Spleen (tissue), 11 donors: Measurements from ENCODE around the gene TBX2. TPM values are rescaled to one million over a fixed set of nuclear protein-coding genes. Genes with fewer than 3 reads are reported as not detected.
"Not testable (repeated sequence)": the region's sequence is repeated elsewhere in the genome, so short reads cannot be mapped to it uniquely, and the experiment has no call there.

Experiments used
- DNase-seq: peaks from one replicate; pipeline ENCODE4 v3.0.0-alpha.2; 2020
- H3K27ac ChIP-seq, 8 donors: fragments of 200-600 bp; sonication (generic) in 7 of 8; 1 replicate in 4 of 8; 2 replicates in 4 of 8; pipeline versions ENCODE4 v1.5.0 to v1.8.0; 2016 to 2021; ENCODE audit warnings: inconsistent platforms in 4 of 8, mild to moderate bottlenecking in 4 of 8, moderate library complexity in 1 of 8
- H3K27me3 ChIP-seq, 7 donors: fragments of 200-600 bp; sonication (generic) in 6 of 7; replicated peaks in 1 of 7; 1 replicate in 4 of 7; 2 replicates in 3 of 7; pipeline versions ENCODE4 v1.5.0 to v1.8.0; 2016 to 2021; ENCODE audit warnings: inconsistent platforms in 3 of 7, mild to moderate bottlenecking in 1 of 7
- H3K36me3 ChIP-seq, 6 donors: fragments of 200-600 bp; sonication (generic) in 5 of 6; 1 replicate in 4 of 6; 2 replicates in 2 of 6; pipeline versions ENCODE4 v1.5.0 to v1.8.0; 2016 to 2021; ENCODE audit warnings: inconsistent platforms in 2 of 6
- H3K4me1 ChIP-seq, 6 donors: fragments of 200-600 bp; sonication (generic) in 5 of 6; 1 replicate in 3 of 6; 2 replicates in 3 of 6; pipeline versions ENCODE4 v1.5.0 to v1.8.0; 2016 to 2021; ENCODE audit warnings: inconsistent platforms in 3 of 6
- H3K4me3 ChIP-seq, 8 donors: fragments of 200-600 bp; sonication (generic) in 7 of 8; 1 replicate in 4 of 8; 2 replicates in 4 of 8; pipeline versions ENCODE4 v1.5.0 to v1.8.0; 2016 to 2021; ENCODE audit warnings: inconsistent platforms in 4 of 8, mild to moderate bottlenecking in 4 of 8, moderate library complexity in 2 of 8
- H3K9me3 ChIP-seq, 8 donors: fragments of 200-600 bp; sonication (generic) in 7 of 8; 1 replicate in 4 of 8; 2 replicates in 4 of 8; pipeline versions ENCODE4 v1.5.0 to v1.8.0; 2016 to 2021; ENCODE audit warnings: inconsistent platforms in 4 of 8
- POLR2A ChIP-seq, 3 donors: fragments of 450-650 bp; IDR thresholded peaks; one replicate each; pipeline ENCODE4 v1.5.1; 2017; ENCODE audit warnings: antibody characterized with exemption in 3 of 3, mild to moderate bottlenecking in 1 of 3
- POLR2AphosphoS5 ChIP-seq, 3 donors: sonication (generic); formaldehyde crosslinking; IDR thresholded peaks; one replicate each; pipeline ENCODE4 v1.5.1; 2017; ENCODE audit warnings: antibody characterized with exemption in 3 of 3
- WGBS, 5 donors: extraction: QIAGEN DNeasy Blood & Tissue Kit in 3 of 5; methylation state at CpG; one replicate each; pipeline versions ENCODE4 v1.1.5 to v1.1.7; 2013 to 2018; 5-methylcytosine and 5-hydroxymethylcytosine counted together
- intact Hi-C: fragments of 100-400 bp; cut with DNase I; formaldehyde crosslinking; loops from one replicate; pipeline ENCODE4 v1.15.0; 2023; ENCODE audit warnings: low total_unique reads
- polyA plus RNA-seq, 3 donors: library from polyadenylated mRNA; stranded (reverse); fragments of 200-250 nt; gene quantifications; one replicate each; pipeline ENCODE4 v1.2.1, GENCODE V29; 2013
- total RNA-seq, 7 donors: library from RNA; depleted of rRNA in 3 of 7; stranded (reverse); fragments of >200 nt in 3 of 7; fragmentation: NEBNext Ultra II Directional in 4 of 7; extraction: Animal tissue kit (Norgen Biotek cat#: 25700) in 4 of 7; gene quantifications; one replicate each; pipeline versions ENCODE4 v1.1.0 to v1.2.1, GENCODE V29; 2016 to 2021
- TF ChIP-seq, protein P1 (sequence below), 11 experiments: fragments of 200-600 bp in 7 of 11; fragments of 450-650 bp in 4 of 11; sonication (generic) in 4 of 11; IDR thresholded peaks in 8 of 11; conservative IDR thresholded peaks in 3 of 11; 1 replicate in 7 of 11; 2 replicates in 4 of 11; pipeline versions ENCODE4 v1.4.0 to v1.8.0; 2016 to 2021; ENCODE audit warnings: antibody characterized with exemption in 11 of 11, inconsistent platforms in 4 of 11, mild to moderate bottlenecking in 1 of 11
- donor health status: healthy with polysubstance abuse.
- donor health status: DM: no; HTN: no; CAD: no; lungs with moderate emphysema.
- donor health status: DM: no; HTN: no; CAD: no.
- donor health status: Bipolar disorder and iron deficiency.
- donor health status: healthy.
- donor health status: DM: no; HTN: no; CAD: no.
- donor health status: DM: yes; HTN: yes; CAD: no.

Gene TBX2
- total and polyA plus RNA-seq, 10 donors, result 6.4 to 57.6 (median 24.1) TPM

DNA sequence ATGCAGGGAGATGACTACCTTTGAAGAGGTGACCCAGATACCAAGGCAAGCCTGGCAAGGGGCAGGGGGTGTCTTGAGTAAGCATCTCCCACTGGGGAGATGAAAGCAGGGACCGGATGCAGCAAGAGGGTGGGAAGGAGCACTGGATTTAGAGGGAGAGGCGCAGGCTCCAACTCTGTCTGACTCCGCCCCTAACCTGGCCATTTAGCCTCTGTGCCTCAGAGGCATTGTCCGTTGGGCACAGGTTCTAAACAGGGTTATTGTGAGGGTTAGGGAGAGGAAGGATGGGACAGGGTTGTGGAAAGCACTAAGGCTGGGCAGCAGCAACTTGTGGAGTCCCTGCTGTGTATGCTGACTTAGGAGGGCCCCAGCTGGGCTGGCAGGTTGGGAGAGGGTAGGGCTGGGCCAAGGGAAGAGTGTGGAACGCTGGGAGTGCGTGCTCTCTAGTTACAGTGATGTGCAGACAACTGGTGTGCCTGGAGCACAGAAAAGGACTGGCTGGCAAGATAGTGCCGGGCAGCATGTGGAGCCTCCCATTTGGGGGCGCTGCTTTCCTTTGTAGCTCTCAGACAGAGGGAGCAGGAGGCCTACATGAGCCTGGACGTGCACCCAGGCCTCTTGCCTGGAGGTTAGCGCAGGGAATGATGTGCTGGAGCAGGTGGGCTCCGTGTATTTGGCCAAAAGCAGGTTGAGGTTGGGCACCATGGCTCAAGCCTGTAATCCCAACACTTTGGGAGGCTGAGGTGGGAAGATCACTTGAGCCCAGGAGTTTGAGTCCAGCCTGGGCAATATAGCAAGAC lies 26.2 kb downstream of the TBX2 start:
- Histone ChIP-seq H3K4me3 (no peak overlapping the region), H3K27ac (no peak overlapping the region), H3K27me3 (peaks cover 0 to 61% (median 17%) of the 10 kb centered on the region in 7 donors), H3K4me1 (no peaks in the 10 kb centered on the region), H3K9me3 (no peaks in the 10 kb centered on the region), H3K36me3 (no peaks in the 10 kb centered on the region)
- WGBS, 5 donors, result 53 to 66% (median 62%) methylated on average over 11 of the region's 11 CpGs
- intact Hi-C loops, result no loop called here
- TF ChIP-seq, protein P1, sequence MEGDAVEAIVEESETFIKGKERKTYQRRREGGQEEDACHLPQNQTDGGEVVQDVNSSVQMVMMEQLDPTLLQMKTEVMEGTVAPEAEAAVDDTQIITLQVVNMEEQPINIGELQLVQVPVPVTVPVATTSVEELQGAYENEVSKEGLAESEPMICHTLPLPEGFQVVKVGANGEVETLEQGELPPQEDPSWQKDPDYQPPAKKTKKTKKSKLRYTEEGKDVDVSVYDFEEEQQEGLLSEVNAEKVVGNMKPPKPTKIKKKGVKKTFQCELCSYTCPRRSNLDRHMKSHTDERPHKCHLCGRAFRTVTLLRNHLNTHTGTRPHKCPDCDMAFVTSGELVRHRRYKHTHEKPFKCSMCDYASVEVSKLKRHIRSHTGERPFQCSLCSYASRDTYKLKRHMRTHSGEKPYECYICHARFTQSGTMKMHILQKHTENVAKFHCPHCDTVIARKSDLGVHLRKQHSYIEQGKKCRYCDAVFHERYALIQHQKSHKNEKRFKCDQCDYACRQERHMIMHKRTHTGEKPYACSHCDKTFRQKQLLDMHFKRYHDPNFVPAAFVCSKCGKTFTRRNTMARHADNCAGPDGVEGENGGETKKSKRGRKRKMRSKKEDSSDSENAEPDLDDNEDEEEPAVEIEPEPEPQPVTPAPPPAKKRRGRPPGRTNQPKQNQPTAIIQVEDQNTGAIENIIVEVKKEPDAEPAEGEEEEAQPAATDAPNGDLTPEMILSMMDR (IDR thresholded peaks at IDR 0.05 in 8 of 11, conservative IDR thresholded peaks at IDR 0.05 in 3 of 11), result no peak
- DNase-seq, result no peak

DNA sequence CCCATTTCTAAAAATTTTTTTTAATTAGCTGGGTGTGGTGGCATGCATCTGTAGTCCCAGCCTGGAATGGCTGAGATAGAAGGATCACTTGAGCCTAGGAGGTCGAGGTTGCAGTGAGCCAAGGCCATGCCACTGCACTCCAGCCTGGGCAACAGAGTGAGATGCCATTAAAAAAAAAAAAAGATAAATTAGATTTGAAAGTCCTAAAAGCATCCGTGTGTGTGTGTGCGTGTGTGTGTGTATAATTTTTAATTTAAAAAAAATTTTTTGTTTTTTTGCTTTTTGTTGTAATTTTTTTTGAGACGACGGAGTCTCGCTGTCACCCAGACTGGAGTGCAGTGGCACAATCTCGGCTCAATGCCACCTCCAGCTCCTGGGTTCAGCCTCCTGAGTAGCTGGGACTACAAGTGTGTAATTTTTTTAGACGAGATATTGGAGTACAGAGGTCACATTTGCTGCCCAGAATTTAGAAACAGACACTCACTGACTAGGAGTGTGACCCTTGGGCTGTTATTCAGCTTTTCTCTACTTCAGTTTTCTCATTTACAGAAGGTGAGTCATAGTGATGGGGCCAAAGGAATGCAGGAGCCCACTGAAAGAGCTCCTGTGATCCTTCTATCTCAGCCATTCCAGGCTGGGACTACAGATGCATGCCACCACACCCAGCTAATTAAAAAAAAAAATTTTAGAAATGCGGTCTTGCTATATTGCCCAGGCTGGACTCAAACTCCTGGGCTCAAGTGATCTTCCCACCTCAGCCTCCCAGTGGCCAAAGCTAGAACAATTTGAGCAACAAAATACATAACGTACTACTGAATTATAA lies 27.1 kb downstream of the TBX2 start:
- Histone ChIP-seq H3K4me1 (no peaks in the 10 kb centered on the region), H3K27ac (no peak overlapping the region), H3K9me3 (no peaks in the 10 kb centered on the region), H3K36me3 (no peaks in the 10 kb centered on the region), H3K27me3 (peaks cover 0 to 53% (median 16%) of the 10 kb centered on the region in 7 donors), H3K4me3 (no peak overlapping the region)
- no peak for DNase-seq
- 82 to 89% (median 86%) methylated on average over 10 of the region's 10 CpGs for WGBS, 5 donors
- intact Hi-C loops, result no loop called here
- TF ChIP-seq POLR2A (IDR thresholded peaks at IDR 0.05), result no peak
- TF ChIP-seq POLR2AphosphoS5 (IDR thresholded peaks at IDR 0.05), result no peak
- TF ChIP-seq, protein P1 (IDR thresholded peaks at IDR 0.05 in 8 of 11, conservative IDR thresholded peaks at IDR 0.05 in 3 of 11), result no peak

DNA sequence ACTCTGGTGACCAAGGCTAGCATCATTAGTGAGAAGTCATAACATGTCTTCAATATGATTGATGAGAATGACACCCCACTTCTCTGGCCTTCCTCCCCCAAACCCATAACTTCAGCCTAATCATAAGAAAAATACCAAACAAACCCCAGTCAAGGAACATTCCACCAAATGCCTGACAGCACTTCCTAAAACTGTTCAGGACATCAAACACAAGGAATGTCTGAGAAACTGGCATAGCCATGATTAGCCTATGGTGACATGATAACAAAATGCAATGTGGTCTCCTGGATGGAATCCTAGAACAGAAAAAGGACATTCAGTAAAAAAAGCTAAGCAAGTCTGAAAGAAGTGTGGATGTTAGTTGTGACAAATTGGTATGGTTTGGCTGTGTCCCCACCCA lies 27.9 kb downstream of the TBX2 start:
- TF ChIP-seq POLR2A (IDR thresholded peaks at IDR 0.05) (no peak), POLR2AphosphoS5 (IDR thresholded peaks at IDR 0.05) (no peak)
- TF ChIP-seq, protein P1 (IDR thresholded peaks at IDR 0.05 in 8 of 11, conservative IDR thresholded peaks at IDR 0.05 in 3 of 11), result no peak
- intact Hi-C loops, result no loop called here

DNA sequence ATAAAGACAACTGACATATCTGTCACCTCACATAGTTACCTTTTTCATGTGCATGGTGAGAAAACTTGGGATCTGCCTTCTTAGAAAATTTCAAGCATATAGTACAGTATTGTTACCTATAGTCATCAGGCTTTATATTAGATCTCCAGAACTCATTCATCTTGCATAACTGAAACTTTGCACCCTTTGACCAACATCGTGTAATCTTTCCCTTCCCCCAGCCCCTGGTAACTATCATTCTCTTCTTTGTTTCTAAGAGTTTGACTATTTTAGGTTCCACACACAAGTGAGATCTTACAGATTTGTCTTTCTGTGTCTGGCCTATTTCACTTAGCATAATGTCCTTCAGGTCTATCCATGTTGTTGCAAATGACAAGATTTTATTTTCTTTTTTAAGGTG lies 29.6 kb downstream of the TBX2 start:
- H3K27me3 ChIP-seq, result peaks cover 0 to 27% (median 11%) of the 10 kb centered on the region in 7 donors
- intact Hi-C loops, result no loop called here
- WGBS, 5 donors, result 71 to 83% (median 81%) methylated on average over 1 of the region's 1 CpG
- no peak for DNase-seq
- no peak overlapping the region for H3K4me3 ChIP-seq
- no peaks in the 10 kb centered on the region for H3K36me3 ChIP-seq
- no peaks in the 10 kb centered on the region for H3K4me1 ChIP-seq
- no peaks in the 10 kb centered on the region for H3K9me3 ChIP-seq
- H3K27ac ChIP-seq, result no peak overlapping the region
- TF ChIP-seq, protein P1 (IDR thresholded peaks at IDR 0.05 in 8 of 11, conservative IDR thresholded peaks at IDR 0.05 in 3 of 11), result no peak
- TF ChIP-seq POLR2A (IDR thresholded peaks at IDR 0.05) (no peak), POLR2AphosphoS5 (IDR thresholded peaks at IDR 0.05) (no peak)

More for the DNA sequence above, 27.9 kb downstream of the TBX2 start:
- Histone ChIP-seq H3K4me3 (no peak overlapping the region), H3K27ac (no peak overlapping the region), H3K9me3 (no peaks in the 10 kb centered on the region), H3K36me3 (no peaks in the 10 kb centered on the region), H3K4me1 (no peaks in the 10 kb centered on the region), H3K27me3 (peaks cover 0 to 44% (median 13%) of the 10 kb centered on the region in 7 donors)
- no peak for DNase-seq

DNA sequence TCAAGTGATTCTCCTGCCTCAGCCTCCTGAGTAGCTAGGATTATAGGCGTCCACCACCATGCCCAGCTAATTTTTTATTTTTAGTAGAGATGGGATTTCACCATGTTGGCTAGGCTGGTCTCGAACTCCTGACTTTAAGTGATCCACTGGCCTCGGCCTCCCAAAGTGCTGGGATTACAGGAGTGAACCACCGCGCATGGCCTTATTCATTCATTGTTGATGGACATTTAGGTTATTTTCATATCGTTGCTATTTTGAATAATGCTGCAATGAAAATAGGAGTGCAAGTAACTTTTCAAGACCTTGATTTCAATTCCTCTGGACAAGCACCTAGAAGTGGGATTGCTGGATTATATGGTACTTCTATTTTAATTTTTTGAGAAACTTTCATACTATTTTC lies 30.2 kb downstream of the TBX2 start:
- WGBS, 5 donors, result 84 to 95% (median 92%) methylated on average over 6 of the region's 6 CpGs
- DNase-seq, H3K4me3 ChIP-seq, H3K9me3 ChIP-seq, intact Hi-C loops, H3K36me3 ChIP-seq, H3K27ac ChIP-seq, H3K4me1 ChIP-seq: not testable (repeated sequence)
- H3K27me3 ChIP-seq, result peaks cover 0 to 22% (median 9%) of the 10 kb centered on the region in 7 donors
